ENCODE results near the gene HOXD1.

GRCh38 chr2:176160986-176161824 is 27.3 kb upstream of the HOXD1 start:
- TF ChIP-seq CTCF (IDR thresholded peaks at IDR 0.05), result no peak
- TF ChIP-seq POLR2A (IDR thresholded peaks at IDR 0.05), result no peak
